ENCODE data around the gene CHD9.

DNA sequence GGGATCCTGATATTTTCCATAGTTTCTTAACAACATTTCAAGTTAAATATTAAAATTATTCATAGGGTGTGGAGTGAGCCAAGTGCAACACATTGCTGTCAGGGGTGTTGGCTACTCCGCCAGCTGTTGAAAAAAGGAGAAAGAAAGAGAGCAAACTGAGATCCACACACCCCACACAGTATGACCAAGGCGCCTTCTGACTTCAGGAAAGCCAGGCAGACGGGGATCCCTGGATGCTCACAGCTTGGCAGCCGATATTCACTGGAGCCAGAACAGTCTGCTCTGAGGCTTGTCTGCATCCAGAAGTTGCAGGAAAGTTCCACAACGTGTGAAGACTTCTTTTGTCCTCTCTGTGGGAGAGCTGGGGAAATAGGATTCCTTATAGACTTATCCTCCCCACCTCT is 11.4 kb upstream of the CHD9 start:
- TF ChIP-seq CEBPB (IDR thresholded peaks at IDR 0.05; ENCODE audit: low read depth): no peak
- no peak for TF ChIP-seq EZH2 (IDR thresholded peaks at IDR 0.05)
- no peak for TF ChIP-seq ATF3 (IDR thresholded peaks at IDR 0.05)
- TF ChIP-seq CTCF (IDR thresholded peaks at IDR 0.05 in 2 of 3, conservative IDR thresholded peaks at IDR 0.05 in 1 of 3; ENCODE audit: borderline replicate concordance in 1 of 3, insufficient read depth in 1 of 3, low read depth in 2 of 3, low read length in 2 of 3): no peak
- TF ChIP-seq REST (IDR thresholded peaks at IDR 0.05; ENCODE audit: low read depth): no peak
- no peak for TF ChIP-seq EZH2phosphoT487 (IDR thresholded peaks at IDR 0.05; ENCODE audit: borderline replicate concordance)
- TF ChIP-seq POLR2AphosphoS5 (IDR thresholded peaks at IDR 0.05; ENCODE audit: low read depth, low read length): no peak
- no peak for TF ChIP-seq FOSL1 (IDR thresholded peaks at IDR 0.05; ENCODE audit: low read depth)
- no peak for TF ChIP-seq ZNF274 (IDR thresholded peaks at IDR 0.05; ENCODE audit: low read depth, low read length)

All from HCT116 (cell line).